GM12875 (cell line): ENCODE measurements around the gene FZD4.
"Not testable (repeated sequence)": the region's sequence is repeated elsewhere in the genome, so short reads cannot be mapped to it uniquely, and the experiment has no call there.

Experiments used
- H3K4me3 ChIP-seq: one replicate; pipeline ENCODE4 v1.5.1; 2011; ENCODE audit warnings: low read depth, low read length, control low read depth
- TF ChIP-seq, protein P1 (sequence below): IDR thresholded peaks from 2 replicates; pipeline ENCODE4 v1.5.1; 2011; ENCODE audit warnings: low read depth, mild to moderate bottlenecking, control low read depth, inconsistent platforms, low read length, moderate library complexity, borderline replicate concordance; ENCODE audit not compliant: insufficient read depth

The FZD4 gene

DNA sequence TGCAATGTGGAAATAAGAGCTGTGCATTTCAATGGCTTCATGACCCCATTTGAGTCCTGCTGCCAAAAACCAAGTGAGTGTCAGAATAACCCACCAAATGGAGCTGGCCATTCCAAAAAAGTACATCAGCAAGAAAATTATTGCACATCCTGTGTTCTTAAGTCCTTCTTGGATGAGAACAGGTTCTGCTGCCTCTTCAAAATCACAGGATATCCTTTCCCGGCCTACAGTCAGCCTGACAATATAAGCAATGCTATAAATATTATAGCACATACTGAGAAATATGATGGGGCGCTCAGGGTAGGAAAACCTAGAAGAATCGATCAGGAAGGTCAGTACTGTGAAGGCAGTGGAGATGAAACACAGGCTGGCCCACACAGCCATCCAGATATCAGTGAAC is 3.5 kb downstream of the FZD4 start:
- TF ChIP-seq, protein P1, sequence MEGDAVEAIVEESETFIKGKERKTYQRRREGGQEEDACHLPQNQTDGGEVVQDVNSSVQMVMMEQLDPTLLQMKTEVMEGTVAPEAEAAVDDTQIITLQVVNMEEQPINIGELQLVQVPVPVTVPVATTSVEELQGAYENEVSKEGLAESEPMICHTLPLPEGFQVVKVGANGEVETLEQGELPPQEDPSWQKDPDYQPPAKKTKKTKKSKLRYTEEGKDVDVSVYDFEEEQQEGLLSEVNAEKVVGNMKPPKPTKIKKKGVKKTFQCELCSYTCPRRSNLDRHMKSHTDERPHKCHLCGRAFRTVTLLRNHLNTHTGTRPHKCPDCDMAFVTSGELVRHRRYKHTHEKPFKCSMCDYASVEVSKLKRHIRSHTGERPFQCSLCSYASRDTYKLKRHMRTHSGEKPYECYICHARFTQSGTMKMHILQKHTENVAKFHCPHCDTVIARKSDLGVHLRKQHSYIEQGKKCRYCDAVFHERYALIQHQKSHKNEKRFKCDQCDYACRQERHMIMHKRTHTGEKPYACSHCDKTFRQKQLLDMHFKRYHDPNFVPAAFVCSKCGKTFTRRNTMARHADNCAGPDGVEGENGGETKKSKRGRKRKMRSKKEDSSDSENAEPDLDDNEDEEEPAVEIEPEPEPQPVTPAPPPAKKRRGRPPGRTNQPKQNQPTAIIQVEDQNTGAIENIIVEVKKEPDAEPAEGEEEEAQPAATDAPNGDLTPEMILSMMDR, result no peak
- H3K4me3 ChIP-seq, result no peak overlapping the region

DNA sequence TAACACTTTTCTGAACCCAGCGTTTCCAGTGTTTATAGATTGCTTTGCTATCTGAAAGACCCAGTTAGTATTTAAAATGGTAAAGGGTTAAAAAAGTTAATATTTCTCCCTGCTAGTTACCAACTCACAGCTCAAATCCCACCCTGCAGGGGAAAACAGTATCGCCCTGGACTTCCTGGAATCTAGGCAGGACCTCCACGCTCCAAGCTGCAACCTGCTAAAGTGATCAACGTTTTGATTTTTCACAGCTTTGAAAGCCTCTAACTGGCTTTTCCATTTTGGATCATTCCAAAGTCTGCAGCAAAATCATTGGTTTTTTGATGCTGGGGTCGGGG is 4.6 kb downstream of the FZD4 start:
- no peak overlapping the region for H3K4me3 ChIP-seq
- TF ChIP-seq, protein P1, result no peak

DNA sequence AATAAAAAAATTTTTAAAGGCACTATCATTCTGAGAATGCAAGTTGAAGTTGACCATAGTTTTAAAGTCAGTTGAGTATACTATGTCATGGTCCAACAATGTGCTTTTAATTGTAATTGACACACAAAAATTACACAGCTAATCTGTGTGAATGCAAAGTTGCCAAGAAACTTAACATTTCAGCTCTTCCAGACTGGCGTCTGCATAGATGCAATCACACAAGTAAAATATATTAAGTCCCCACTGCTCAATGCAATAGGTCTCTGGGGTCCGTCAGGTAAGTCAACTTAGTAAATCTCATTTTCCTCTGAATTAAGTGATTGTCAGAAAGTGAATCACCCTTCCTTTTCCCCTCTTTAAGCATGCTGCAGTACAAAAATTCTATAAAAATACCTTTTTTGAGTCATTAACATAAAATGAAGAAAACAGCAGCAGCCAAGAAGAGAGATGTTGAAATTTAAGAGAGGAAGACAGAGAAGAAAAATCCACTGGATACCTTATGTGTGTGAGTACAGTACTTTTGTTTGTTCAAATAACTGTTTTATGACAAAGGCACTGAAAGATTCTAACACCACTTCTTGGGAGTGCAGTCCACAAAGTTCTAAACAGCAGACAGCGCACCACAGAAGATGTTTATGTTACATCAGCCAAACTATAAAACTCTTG is 5.1 kb downstream of the FZD4 start:
- TF ChIP-seq, protein P1, result no peak
- no peak overlapping the region for H3K4me3 ChIP-seq

DNA sequence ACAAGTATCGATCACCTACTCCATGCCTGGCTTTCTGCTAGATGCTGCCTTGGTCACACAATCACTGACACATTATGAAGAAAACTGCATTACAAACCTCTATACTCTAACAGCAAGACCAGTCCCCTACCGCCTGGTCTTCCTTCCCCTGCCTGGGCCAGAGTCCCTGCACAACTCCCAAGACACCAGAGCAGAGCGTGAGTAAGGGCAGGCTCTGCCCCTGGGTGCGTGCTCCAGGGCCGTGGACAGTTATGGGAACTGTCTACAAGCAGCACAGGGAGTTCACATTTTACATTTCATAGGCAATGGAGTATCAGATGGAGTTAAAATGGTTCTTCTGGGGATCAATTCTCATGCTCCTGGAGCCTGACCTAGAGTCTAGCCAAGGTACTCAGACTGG is 6.5 kb downstream of the FZD4 start:
- TF ChIP-seq, protein P1, result no peak
- H3K4me3 ChIP-seq, result no peak overlapping the region

DNA sequence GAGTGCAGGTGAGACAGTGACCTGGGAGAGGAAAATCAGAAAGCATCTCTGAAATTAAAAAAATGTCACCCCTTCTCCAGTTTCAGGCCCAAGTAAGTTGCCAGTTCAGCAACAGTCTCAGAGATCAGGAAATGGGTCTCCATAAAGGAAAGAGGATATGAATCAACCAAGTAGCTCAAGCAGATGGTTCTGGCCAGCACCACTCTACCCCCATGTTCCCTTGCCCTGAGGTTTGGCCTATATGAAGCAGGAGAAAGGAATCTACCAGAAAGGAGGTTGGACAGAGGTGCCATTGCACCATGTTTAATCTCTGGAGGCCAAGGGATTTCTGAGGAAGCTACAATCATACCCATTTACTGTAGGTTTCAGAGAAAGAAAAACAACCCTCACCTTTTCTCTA is 7.7 kb downstream of the FZD4 start:
- H3K4me3 ChIP-seq, result no peak overlapping the region
- TF ChIP-seq, protein P1, result no peak

- H3K4me3 ChIP-seq, result not testable (repeated sequence)
Observed at GRCh38 chr11:86943505-86943904, 11.7 kb downstream of the FZD4 start.

DNA sequence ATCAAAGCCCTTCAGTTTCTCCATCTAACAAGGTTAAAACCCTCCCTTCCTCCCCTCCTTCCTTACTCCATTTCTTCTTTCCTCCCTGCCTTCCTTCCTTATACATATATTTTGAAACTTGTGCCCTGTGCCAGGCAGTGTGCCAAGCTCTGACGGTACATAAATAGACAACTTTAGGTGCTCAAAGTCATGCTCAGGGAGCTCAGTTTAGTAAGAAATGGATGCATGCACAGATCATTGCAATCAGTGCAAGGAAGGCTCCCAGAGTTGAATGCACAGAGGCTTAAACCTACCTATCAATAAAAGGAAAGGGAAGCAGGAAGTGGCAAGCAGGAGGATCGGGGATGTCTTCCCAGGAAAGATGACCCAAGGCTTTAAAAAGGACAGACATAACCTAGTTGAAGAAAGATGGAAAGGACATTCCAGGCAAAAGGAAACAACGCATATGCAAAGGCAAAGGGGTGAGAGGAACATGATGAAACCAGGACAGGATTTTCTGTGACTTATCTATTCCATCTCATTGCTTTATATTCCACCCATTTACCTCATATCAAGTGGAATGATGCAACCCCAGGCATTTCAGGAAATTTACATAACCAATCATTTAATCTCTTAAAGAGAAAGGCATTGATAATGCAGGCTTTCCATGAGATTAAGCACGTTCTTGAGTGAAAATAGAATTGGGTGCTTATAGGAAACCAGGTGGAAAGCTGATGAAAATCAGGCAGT is 13.2 kb downstream of the FZD4 start:
- no peak overlapping the region for H3K4me3 ChIP-seq
- TF ChIP-seq, protein P1, result no peak
